GM18858 (cell line): ENCODE measurements around the gene FAM227A.
"Not testable (repeated sequence)": the region's sequence is repeated elsewhere in the genome, so short reads cannot be mapped to it uniquely, and the experiment has no call there.

ENCODE experiments used
- ATAC-seq: cut with Tn5 transposase; IDR thresholded peaks from one replicate; pipeline ENCODE4 v1.9.1; 2021; ENCODE audit not compliant: unreplicated experiment

The FAM227A gene

DNA sequence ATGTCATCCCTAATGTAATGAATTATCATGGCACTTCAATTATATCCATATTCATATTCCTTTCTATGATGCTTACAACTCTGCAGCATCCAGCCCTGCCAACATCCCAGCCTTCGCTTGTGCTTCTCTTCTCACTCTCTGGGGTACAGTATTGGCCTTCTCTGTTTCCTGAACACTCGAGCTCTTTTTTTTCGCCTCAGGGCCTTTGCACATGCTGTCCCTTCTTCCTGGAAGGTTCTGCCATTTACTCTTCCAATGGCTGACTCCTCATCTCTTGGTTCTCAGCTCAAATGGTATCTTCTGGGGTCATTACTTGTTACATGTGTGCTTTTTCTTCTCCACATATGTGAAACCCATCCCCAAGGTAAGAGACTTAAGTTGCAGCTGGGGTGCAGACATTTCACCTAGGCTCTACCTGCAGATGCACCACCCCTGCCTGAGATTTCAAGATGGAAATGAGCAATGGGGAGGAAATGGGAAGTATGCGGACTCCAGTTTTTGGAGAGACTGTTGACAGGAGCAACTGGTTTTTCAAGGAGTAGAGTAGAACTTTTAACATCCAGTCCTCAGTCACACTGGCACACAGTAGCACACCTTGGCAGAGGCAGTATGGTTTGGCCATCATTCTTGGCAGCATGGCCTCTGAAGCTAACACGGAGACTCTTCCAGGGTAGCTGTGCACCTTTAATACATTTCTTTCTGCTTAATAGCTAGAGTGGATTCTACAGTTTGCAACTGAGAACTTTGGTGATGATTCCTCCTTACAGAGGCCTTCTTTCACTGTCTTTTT is 43.8 kb downstream of the FAM227A start:
- ATAC-seq, result no peak

DNA sequence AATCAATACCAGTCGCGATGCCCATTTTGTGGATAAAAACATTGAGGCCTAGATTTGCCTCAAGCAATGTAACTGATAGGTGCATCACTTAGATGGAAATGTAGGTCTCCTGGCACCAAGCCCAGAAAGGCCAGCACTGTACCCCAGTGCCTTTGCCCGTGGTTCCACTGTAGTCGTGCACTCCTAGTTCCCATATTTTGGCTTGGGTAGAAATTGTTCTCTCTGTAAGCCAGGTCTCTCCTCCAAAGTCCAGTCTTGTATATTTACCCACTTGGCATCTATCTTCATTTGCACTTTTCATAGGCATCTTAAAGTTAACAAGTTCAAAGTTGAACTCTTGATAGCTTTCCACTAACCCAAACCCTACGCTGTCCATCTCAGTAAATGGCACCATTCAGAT is 44.6 kb downstream of the FAM227A start:
- no peak for ATAC-seq

DNA sequence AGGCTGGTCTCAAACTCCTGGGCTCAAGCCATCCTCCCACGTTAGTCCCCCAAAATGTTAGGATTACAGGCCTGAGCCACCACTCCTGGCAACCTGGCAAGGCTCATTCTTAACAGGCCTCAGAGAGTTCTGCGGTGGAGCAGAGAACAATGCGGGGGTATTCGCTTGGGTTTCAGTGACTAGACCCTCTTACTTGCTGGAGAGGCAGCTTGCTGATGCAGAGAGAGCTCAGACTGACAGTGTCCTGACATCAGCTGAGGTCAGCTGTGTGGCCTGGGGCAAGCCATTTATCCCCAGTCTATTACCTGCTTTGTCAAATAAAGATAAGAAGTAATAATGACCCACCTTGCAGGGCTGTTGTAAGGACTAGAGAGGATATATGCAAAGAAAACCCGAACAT is 46.0 kb downstream of the FAM227A start:
- no peak for ATAC-seq

GRCh38 chr22:38608992-38609750 is 47.0 kb downstream of the FAM227A start:
- no peak for ATAC-seq

DNA sequence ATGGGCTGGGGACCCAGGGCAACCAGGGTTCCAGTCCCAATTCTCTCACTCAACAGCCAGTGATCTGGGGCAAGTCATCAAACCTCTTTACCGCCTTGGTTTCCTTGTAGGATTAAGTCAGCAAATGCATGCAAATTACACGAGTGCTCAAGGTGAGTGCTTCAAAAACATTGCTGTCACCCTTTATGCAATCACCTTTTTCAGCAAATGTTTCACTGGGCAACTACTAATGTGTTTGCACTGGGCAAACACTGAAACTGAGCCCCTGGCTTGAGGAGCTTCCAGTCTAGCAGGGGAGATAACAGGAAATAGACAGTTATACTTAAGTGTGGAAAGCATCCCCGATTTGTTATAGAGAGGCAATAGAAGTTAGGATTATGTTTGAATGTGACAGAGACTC is 48.5 kb downstream of the FAM227A start:
- ATAC-seq, result no peak

DNA sequence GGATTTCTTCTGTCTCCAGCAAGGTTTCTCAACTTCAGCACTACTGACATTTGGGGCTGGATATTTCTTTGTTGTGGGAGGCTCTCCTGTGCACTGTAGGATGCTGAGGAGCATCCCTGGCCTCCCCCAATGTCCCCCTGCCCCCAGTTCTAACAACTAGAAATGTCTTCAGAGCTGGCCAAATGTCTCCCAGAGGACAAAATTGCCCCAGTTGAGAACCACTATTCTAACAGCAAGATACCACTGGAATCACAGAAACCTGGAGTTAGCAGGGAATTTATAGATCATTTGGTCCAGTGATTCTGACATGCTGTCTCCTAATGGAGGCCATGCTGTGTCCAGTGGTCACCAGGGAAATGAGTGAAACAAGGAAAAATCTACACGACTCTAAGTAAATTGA is 54.0 kb downstream of the FAM227A start:
- ATAC-seq, result no peak

DNA sequence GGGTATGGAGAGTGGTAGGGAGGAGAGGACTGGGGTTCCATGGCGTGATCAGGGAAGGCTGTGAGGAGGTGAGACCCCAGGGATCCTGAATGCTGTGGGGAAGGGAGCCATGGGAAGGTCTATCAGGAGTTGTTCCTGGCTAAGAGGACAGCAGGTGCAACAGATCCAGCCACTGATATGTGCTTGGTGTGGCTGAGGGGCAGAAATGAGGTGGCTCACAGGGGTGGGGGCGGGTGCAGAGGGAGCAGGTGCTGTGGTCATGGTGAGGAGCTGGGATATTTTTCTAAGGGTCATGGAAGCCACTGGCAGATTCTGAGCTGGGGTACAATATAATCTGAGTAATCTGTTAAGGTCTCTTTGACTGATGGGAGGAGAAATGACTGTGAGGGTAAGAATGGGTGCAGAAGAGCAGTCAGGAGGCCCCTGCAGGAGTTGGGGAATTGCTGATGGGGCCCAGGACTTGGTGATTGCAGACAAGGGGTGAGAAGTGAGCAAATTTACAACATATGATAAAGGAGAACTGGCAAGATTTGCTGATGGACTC is 54.9 kb downstream of the FAM227A start:
- no peak for ATAC-seq

DNA sequence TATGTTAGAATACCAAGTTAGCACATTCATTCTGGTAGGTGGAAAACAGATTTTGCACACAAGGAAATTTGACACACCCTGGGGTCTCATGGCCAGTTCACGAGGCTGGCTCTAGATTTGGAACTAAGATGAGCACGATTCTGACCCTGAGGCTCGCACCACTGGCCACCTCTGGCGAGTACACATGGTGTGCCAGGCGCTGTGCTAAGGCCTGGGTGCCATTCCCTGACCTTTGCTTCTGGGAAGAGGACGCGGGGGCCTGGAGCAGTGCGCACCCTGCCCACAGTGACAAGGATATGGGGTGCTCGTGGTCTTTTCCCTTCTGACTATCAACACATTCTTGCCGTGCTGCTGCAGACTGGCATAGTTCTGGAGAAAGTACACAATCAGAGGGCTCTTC is 56.7 kb downstream of the FAM227A start:
- ATAC-seq, result no peak

DNA sequence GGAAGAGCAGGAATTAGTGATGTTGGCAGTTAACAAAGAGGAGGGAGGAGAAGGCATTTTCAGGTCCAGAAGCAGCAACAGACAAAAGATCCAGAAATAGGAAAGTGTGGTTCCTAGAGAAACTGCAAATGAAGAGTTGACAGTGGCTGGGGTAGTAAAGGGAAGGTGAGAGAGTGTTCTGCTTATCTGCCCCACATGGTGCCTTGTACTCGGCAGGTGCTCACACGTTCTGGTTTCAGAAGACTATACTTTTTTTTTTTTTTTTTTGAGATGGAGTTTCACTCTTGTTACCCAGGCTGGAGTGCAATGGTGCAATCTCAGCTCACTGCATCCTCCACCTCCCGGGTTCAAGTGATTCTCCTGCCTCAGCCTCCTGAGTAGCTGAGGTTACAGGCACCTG is 73.3 kb downstream of the FAM227A start:
- ATAC-seq, result not testable (repeated sequence)

- no peak for ATAC-seq
Observed at GRCh38 chr22:38578505-38578904, 77.7 kb downstream of the FAM227A start.

DNA sequence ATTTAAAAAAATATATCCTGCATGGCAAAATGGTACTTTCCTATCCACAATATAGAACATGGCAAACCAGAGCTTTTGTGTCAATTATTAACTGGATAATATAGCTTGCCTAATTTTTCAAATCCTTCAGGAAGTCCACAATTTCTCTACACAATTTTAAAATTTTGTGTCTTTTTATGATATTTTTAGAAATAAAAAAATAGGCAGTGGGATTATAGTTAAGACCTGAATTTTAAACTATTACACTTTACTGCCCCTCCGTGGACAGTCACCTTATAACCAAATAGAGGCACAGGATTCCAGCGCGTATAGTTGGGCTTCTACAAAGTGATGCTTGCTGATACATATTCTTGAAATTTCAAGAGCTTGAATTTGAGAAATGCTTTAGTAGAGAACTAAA is 84.1 kb downstream of the FAM227A start:
- ATAC-seq, result no peak

DNA sequence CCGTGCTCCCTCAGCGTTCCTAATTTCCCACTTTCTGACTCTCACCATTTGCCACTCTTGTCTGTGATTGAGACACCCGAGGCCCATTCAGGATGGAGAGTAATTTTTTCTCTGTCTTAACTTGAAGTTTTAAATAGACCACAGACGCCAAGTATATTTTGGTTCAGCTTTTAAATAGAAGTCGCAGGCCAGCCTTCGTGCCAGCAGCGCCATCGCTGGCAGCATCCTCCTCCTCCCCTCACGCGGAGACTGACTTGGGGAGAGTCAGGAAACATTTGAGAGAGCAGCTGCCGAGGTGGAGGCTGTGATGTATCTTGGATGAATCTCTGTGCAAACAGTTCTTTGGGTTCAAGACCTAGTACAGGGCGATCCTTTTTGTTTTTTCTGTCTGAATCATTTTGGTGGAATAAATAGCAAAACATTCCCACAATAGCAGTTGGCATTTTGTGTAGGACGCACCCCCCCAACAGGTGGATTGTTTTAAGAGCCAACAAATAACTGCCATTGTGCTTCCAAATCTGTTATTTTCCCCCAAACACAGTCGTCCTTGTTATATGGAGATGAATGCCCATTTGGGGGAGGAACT is 85.3 kb downstream of the FAM227A start:
- no peak for ATAC-seq

GRCh38 chr22:38569972-38570778 is 86.0 kb downstream of the FAM227A start, which contains the start of gene DMC1:
DMC1 (minus strand) TSS chr22:38570183; CDS start chr22:38568256, 1,927 bp downstream.
- no peak for ATAC-seq

- no peak for ATAC-seq
Observed at GRCh38 chr22:38569181-38569971, 86.8 kb downstream of the FAM227A start.

- no peak for ATAC-seq
Observed at GRCh38 chr22:38567531-38568285, 88.5 kb downstream of the FAM227A start.

GRCh38 chr22:38566726-38567504 is 89.3 kb downstream of the FAM227A start:
- ATAC-seq, result no peak

- ATAC-seq, result no peak
Observed at GRCh38 chr22:38565441-38565840, 90.8 kb downstream of the FAM227A start.

DNA sequence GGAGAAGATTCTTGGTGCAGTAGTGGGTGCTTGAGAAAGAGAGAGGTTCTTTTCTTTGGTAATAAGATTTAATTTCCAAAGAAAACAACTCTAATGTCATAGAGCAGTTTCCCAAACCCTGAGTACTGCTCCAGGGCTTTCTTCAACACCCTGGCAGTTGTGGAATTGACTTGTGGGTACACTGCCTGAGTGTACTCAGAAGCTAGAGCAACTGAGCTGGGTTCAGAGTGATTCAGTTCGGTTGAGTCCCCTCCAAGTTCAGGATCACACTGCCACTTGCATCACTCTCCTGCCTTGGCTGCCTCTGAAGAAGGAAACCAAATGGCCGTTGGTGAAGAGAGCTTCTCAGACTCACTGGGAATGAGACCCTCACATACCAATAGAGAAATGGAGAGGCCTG is 91.5 kb downstream of the FAM227A start:
- no peak for ATAC-seq

- no peak for ATAC-seq
Observed at GRCh38 chr22:38554281-38554680, 101.9 kb downstream of the FAM227A start.
